Measurements from ENCODE around the gene NT5DC1. TPM values are rescaled to one million over a fixed set of nuclear protein-coding genes. Genes with fewer than 3 reads are reported as not detected.

The NT5DC1 gene
- polyA plus RNA-seq, 1 of the 3 experiments (the other 2 are of a cell fraction) = 20.3 TPM

- TF ChIP-seq PBX3 (IDR thresholded peaks at IDR 0.05) (no peak), MXI1 (IDR thresholded peaks at IDR 0.05; ENCODE audit: low read depth, low read length) (no peak), ELF1 (IDR thresholded peaks at IDR 0.05) (no peak), FOXJ3 (CRISPR knock-in tag; IDR thresholded peaks at IDR 0.05) (no peak), USF1 (IDR thresholded peaks at IDR 0.05; ENCODE audit: borderline replicate concordance, low read depth) (no peak), TCF12 (IDR thresholded peaks at IDR 0.05) (no peak), EP300 (IDR thresholded peaks at IDR 0.05; ENCODE audit: borderline replicate concordance in 1 of 2, low read depth in 1 of 2, low read length in 1 of 2) (no peak)
Observed at GRCh38 chr6:116191881-116192280, 91.2 kb downstream of the NT5DC1 start (continued).

DNA sequence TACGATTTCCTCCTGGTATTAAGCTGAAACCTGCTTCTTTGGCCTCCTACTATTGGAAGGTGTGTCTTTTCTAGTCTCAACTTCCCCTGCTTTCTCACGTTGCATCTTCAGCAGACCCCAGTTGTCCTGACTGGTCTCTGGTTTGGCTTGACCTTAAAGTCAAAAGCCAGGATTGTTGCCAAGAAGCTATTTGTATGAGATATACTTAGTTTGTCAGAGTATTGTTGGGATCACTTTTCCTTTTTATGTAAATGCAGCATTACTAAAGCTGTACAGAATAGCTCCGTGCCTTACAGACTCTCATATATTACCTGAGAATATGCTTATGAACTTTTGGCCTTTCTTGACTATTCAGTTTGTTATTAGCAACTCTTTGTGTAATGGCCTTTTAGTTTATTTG, 92.1 kb downstream of the NT5DC1 start:
- Histone ChIP-seq H3F3A (replicated peaks; ENCODE audit: insufficient read depth) (no peaks in the 10 kb centered on the region), H3K9ac (no peak overlapping the region), H2AFZ (ENCODE audit: low read depth) (no peak overlapping the region), H3K27me3 (ENCODE audit: insufficient read depth) (no peaks in the 10 kb centered on the region), H3K4me3 (ENCODE audit: low read depth in 2 of 2, low read length in 1 of 2) (no peak overlapping the region), H3K36me3 (replicated peaks in 1 of 2; ENCODE audit: control insufficient read depth in 1 of 2, insufficient read depth in 2 of 2, low read length in 1 of 2) (no peaks in the 10 kb centered on the region), H4K20me1 (ENCODE audit: insufficient read depth) (no peaks in the 10 kb centered on the region), H3K79me2 (ENCODE audit: insufficient read depth) (no peaks in the 10 kb centered on the region), H3K27ac (ENCODE audit: low read depth in 2 of 2, low read length in 1 of 2) (no peak overlapping the region; a peak in 1 of 4 replicates), H3K4me2 (no peak overlapping the region), H3K9me3 (no peaks in the 10 kb centered on the region), H3K4me1 (ENCODE audit: control insufficient read depth in 1 of 2, insufficient read depth in 2 of 2, low read depth in 1 of 2, low read length in 1 of 2) (no peaks in the 10 kb centered on the region; a peak in 1 of 4 replicates), H3K9me2 (no peaks in the 10 kb centered on the region)
- DNase-seq = no peak
- WGBS (ENCODE audit: low lambda C conversion rate) = 90% methylated on average over 3 of the region's 3 CpGs
- no peak for TF ChIP-seq RAD21 (IDR thresholded peaks at IDR 0.05; ENCODE audit: low read length)
- TF ChIP-seq YY1 (IDR thresholded peaks at IDR 0.05; ENCODE audit: low read depth) = no peak
- no peak for TF ChIP-seq PBX3 (IDR thresholded peaks at IDR 0.05)
- TF ChIP-seq SMC3 (IDR thresholded peaks at IDR 0.05; ENCODE audit: low read depth, low read length) = no peak
- TF ChIP-seq EP300 (IDR thresholded peaks at IDR 0.05; ENCODE audit: borderline replicate concordance in 1 of 2, low read depth in 1 of 2, low read length in 1 of 2) = no peak
- TF ChIP-seq FOXM1 (IDR thresholded peaks at IDR 0.05; ENCODE audit: low read depth) = no peak
- POLR2A ChIA-PET = no interaction called here
- CTCF ChIA-PET = no interaction called here

GRCh38 chr6:116196841-116197240, 96.2 kb downstream of the NT5DC1 start:
- no peak for DNase-seq
- Histone ChIP-seq H2AFZ (ENCODE audit: low read depth) (no peak overlapping the region), H3K27me3 (ENCODE audit: insufficient read depth) (no peaks in the 10 kb centered on the region), H3K79me2 (ENCODE audit: insufficient read depth) (no peaks in the 10 kb centered on the region), H3K9me2 (no peaks in the 10 kb centered on the region), H3K9ac (no peak overlapping the region), H3K27ac (ENCODE audit: low read depth in 2 of 2, low read length in 1 of 2) (no peak overlapping the region), H3K4me2 (no peak overlapping the region), H3K36me3 (replicated peaks in 1 of 2; ENCODE audit: control insufficient read depth in 1 of 2, insufficient read depth in 2 of 2, low read length in 1 of 2) (no peaks in the 10 kb centered on the region), H3K4me3 (ENCODE audit: low read depth in 2 of 2, low read length in 1 of 2) (no peak overlapping the region), H3K4me1 (ENCODE audit: control insufficient read depth in 1 of 2, insufficient read depth in 2 of 2, low read depth in 1 of 2, low read length in 1 of 2) (no peaks in the 10 kb centered on the region; a peak in 1 of 4 replicates), H4K20me1 (ENCODE audit: insufficient read depth) (no peaks in the 10 kb centered on the region), H3K9me3 (no peaks in the 10 kb centered on the region), H3F3A (replicated peaks; ENCODE audit: insufficient read depth) (no peaks in the 10 kb centered on the region)
- WGBS (ENCODE audit: low lambda C conversion rate) = 87% methylated on average over 3 of the region's 3 CpGs
- TF ChIP-seq TEAD4 (IDR thresholded peaks at IDR 0.05; ENCODE audit: borderline replicate concordance, insufficient read depth) (no peak), ZBTB33 (IDR thresholded peaks at IDR 0.05; ENCODE audit: borderline replicate concordance, low read depth) (no peak), RFX5 (IDR thresholded peaks at IDR 0.05; ENCODE audit: low read length) (no peak), SIN3A (IDR thresholded peaks at IDR 0.05; ENCODE audit: borderline replicate concordance, low read depth, low read length) (no peak), NRF1 (IDR thresholded peaks at IDR 0.05; ENCODE audit: low read depth, low read length) (no peak), MAX (IDR thresholded peaks at IDR 0.05; ENCODE audit: low read depth) (no peak), JUND (IDR thresholded peaks at IDR 0.05) (no peak), TCF12 (IDR thresholded peaks at IDR 0.05) (no peak), MEF2A (IDR thresholded peaks at IDR 0.05; ENCODE audit: borderline replicate concordance, low read depth) (no peak), FOXM1 (IDR thresholded peaks at IDR 0.05; ENCODE audit: low read depth) (no peak), RXRA (IDR thresholded peaks at IDR 0.05; ENCODE audit: borderline replicate concordance, low read depth) (no peak)
- ChIA-PET CTCF (no interaction called here), POLR2A (no interaction called here)
